Upper lobe of left lung (tissue), 6 donors: ENCODE data around the gene CDV3. TPM values are rescaled to one million over a fixed set of nuclear protein-coding genes. Genes with fewer than 3 reads are reported as not detected.
"Not testable (repeated sequence)": the region's sequence is repeated elsewhere in the genome, so short reads cannot be mapped to it uniquely, and the experiment has no call there.

ENCODE experiments used
- ATAC-seq, 2 donors: fragments of 200-7000 bp; cut with Tn5 transposase; one replicate each; pipeline ENCODE4 v1.9.1; 2022; ENCODE audit warnings: mild to moderate bottlenecking in 2 of 2, moderate library complexity in 2 of 2; ENCODE audit not compliant: low FRiP score in 2 of 2
- DNase-seq, 2 donors: peaks; one replicate each; pipeline ENCODE4 v3.0.0-alpha.2; 2019 to 2020
- H3K27ac ChIP-seq, 4 donors: fragments of 200-600 bp; sonication (generic); one replicate each; pipeline ENCODE4 v1.5.1; 2016 to 2019
- H3K27me3 ChIP-seq, 4 donors: fragments of 200-600 bp; sonication (generic); one replicate each; pipeline ENCODE4 v1.5.1; 2017 to 2019
- H3K36me3 ChIP-seq, 4 donors: fragments of 200-600 bp; sonication (generic); one replicate each; pipeline ENCODE4 v1.5.1; 2016 to 2019
- H3K4me1 ChIP-seq, 4 donors: fragments of 200-600 bp; sonication (generic); one replicate each; pipeline ENCODE4 v1.5.1; 2018 to 2019
- H3K4me3 ChIP-seq, 4 donors: fragments of 200-600 bp; sonication (generic); one replicate each; pipeline ENCODE4 v1.5.1; 2017 to 2019; ENCODE audit warnings: mild to moderate bottlenecking in 2 of 4, moderate library complexity in 1 of 4
- H3K9me3 ChIP-seq, 4 donors: fragments of 200-600 bp; sonication (generic); one replicate each; pipeline ENCODE4 v1.5.1; 2018 to 2019
- CTCF ChIP-seq, 6 experiments: fragments of 450-650 bp in 4 of 6; fragments of 200-600 bp in 2 of 6; sonication (generic) in 2 of 6; IDR thresholded peaks; one replicate each; pipeline ENCODE4 v1.5.1; 2016 to 2019; ENCODE audit warnings: antibody characterized with exemption in 6 of 6
- EP300 ChIP-seq, 4 donors: sonication (generic); formaldehyde crosslinking; IDR thresholded peaks; one replicate each; pipeline ENCODE4 v1.5.1; 2017; ENCODE audit warnings: antibody characterized with exemption in 4 of 4, control low read depth in 2 of 4
- POLR2A ChIP-seq, 4 donors: fragments of 450-650 bp; IDR thresholded peaks; one replicate each; pipeline ENCODE4 v1.5.1; 2016 to 2017; ENCODE audit warnings: antibody characterized with exemption in 4 of 4, mild to moderate bottlenecking in 2 of 4
- POLR2AphosphoS5 ChIP-seq, 2 donors: sonication (generic); formaldehyde crosslinking; IDR thresholded peaks; one replicate each; pipeline ENCODE4 v1.5.1; 2017; ENCODE audit warnings: antibody characterized with exemption in 2 of 2
- WGBS, 2 donors: methylation state at CpG; one replicate each; pipeline ENCODE4 v1.1.5; 2017 to 2018; 5-methylcytosine and 5-hydroxymethylcytosine counted together
- total RNA-seq, 6 donors: library from RNA; depleted of rRNA in 4 of 6; stranded (reverse); fragments of >200 nt in 4 of 6; gene quantifications; one replicate each; pipeline versions ENCODE4 v1.1.0 to v1.2.1, GENCODE V29; 2016 to 2021
- donor health status: DM: no; HTN: no; CAD: no; lungs with moderate emphysema.
- donor health status: DM: no; HTN: yes; CAD: no; lungs with severe emphysema.

The CDV3 gene
- total RNA-seq, 6 donors from 2014 or later, result 58.3 to 181 (median 161) TPM

GRCh38 chr3:133540896-133541674 lies 32.4 kb upstream of the CDV3 start:
- H3K27me3 ChIP-seq, result no peaks in the 10 kb centered on the region
- peaks cover 8 to 10% (median 8%) of the 10 kb centered on the region in 4 donors for H3K4me1 ChIP-seq
- TF ChIP-seq EP300 (IDR thresholded peaks at IDR 0.05), result no peak
- no peak for TF ChIP-seq CTCF (IDR thresholded peaks at IDR 0.05)
- TF ChIP-seq POLR2A (IDR thresholded peaks at IDR 0.05), result no peak
- no peak for TF ChIP-seq POLR2AphosphoS5 (IDR thresholded peaks at IDR 0.05)
- no peak overlapping the region for H3K4me3 ChIP-seq
- no peaks in the 10 kb centered on the region for H3K9me3 ChIP-seq
- DNase-seq (no peak), ATAC-seq (no peak)
- H3K36me3 ChIP-seq, result no peaks in the 10 kb centered on the region
- H3K27ac ChIP-seq, result no peak overlapping the region
- whole genome bisulfite sequencing, 2 donors, result 32 to 86% methylated on average over 1 to 2 of the region's 2 CpGs

GRCh38 chr3:133542871-133543270 lies 30.6 kb upstream of the CDV3 start:
- TF ChIP-seq CTCF (IDR thresholded peaks at IDR 0.05) (no peak), POLR2AphosphoS5 (IDR thresholded peaks at IDR 0.05) (no peak), EP300 (IDR thresholded peaks at IDR 0.05) (no peak), POLR2A (IDR thresholded peaks at IDR 0.05) (no peak)
- H3K4me1 ChIP-seq, result peaks cover 3 to 8% (median 7%) of the 10 kb centered on the region in 4 donors
- DNase-seq, result no peak
- ATAC-seq, result no peak
- no peaks in the 10 kb centered on the region for H3K27me3 ChIP-seq
- H3K27ac ChIP-seq, result no peak overlapping the region
- H3K9me3 ChIP-seq, result no peaks in the 10 kb centered on the region
- WGBS, 2 donors, result 89 to 91% methylated on average over 6 to 7 of the region's 7 CpGs
- H3K4me3 ChIP-seq, result no peak overlapping the region
- H3K36me3 ChIP-seq, result no peaks in the 10 kb centered on the region

GRCh38 chr3:133544983-133545382 lies 28.5 kb upstream of the CDV3 start:
- ATAC-seq, H3K27me3 ChIP-seq, DNase-seq, H3K9me3 ChIP-seq, H3K4me3 ChIP-seq, H3K36me3 ChIP-seq, H3K27ac ChIP-seq: not testable (repeated sequence)
- peaks cover 5 to 14% (median 10%) of the 10 kb centered on the region in 4 donors for H3K4me1 ChIP-seq
- 83 to 91% methylated on average over 2 of the region's 2 CpGs for WGBS, 2 donors

GRCh38 chr3:133547432-133548041 lies 25.9 kb upstream of the CDV3 start:
- Histone ChIP-seq H3K9me3 (no peaks in the 10 kb centered on the region), H3K36me3 (no peaks in the 10 kb centered on the region), H3K4me3 (no peak overlapping the region), H3K27me3 (no peaks in the 10 kb centered on the region), H3K4me1 (peaks cover 5 to 14% (median 10%) of the 10 kb centered on the region in 4 donors), H3K27ac (peak overlapping the region; percentile 62 to 71 (median 68))
- 75 to 79% methylated on average over 3 of the region's 3 CpGs for WGBS, 2 donors
- DNase-seq, result peak in 1 of 2 donors; percentile 86
- TF ChIP-seq POLR2AphosphoS5 (IDR thresholded peaks at IDR 0.05) (no peak), EP300 (IDR thresholded peaks at IDR 0.05) (no peak), POLR2A (IDR thresholded peaks at IDR 0.05) (no peak), CTCF (IDR thresholded peaks at IDR 0.05) (no peak)
- ATAC-seq, result peak; percentile 68 to 86

- Histone ChIP-seq H3K4me3 (no peak overlapping the region), H3K27me3 (no peaks in the 10 kb centered on the region), H3K4me1 (peaks cover 5 to 14% (median 10%) of the 10 kb centered on the region in 4 donors), H3K36me3 (no peaks in the 10 kb centered on the region), H3K27ac (peak overlapping the region in 3 of 4 donors; percentile 66 to 71 (median 70)), H3K9me3 (no peaks in the 10 kb centered on the region)
- 68 to 72% methylated on average over 2 of the region's 2 CpGs for WGBS, 2 donors
- peak in 1 of 2 donors; percentile 63 for ATAC-seq
- TF ChIP-seq POLR2A (IDR thresholded peaks at IDR 0.05), result no peak
- no peak for TF ChIP-seq CTCF (IDR thresholded peaks at IDR 0.05)
- no peak for TF ChIP-seq POLR2AphosphoS5 (IDR thresholded peaks at IDR 0.05)
- no peak for TF ChIP-seq EP300 (IDR thresholded peaks at IDR 0.05)
- no peak for DNase-seq
Observed at GRCh38 chr3:133548090-133548489, 25.4 kb upstream of the CDV3 start.
